Measurements from ENCODE around the gene SLC38A11. TPM values are rescaled to one million over a fixed set of nuclear protein-coding genes. Genes with fewer than 3 reads are reported as not detected.

Gene SLC38A11
- total RNA-seq, 1 experiment from 2014 or later: 0.46 TPM

DNA sequence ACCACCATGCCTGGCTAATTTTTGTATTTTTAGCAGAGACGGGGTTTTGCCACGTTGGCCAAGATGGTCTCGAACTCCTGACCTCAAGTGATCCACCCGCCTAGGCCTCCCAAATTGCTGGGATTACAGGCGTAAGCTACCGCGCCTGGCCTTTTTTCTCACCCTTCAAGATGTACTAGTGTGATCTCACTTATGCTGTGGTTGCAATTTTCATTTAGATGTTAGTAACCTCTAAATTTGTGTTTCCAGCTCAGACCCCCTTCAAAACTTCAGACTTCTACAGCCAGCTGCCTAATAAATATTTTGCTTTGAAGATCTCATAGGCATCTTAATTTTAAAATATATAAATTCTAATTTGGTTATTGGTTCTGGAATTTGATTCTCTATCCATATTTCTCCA is 8.0 kb downstream of the SLC38A11 start:
- no peaks in the 10 kb centered on the region for H3K27me3 ChIP-seq (ENCODE audit: control insufficient read depth, insufficient read depth, low read length)
- in situ Hi-C loops (cut with HindIII; ENCODE audit: low pct_unique_long_range_greater_than_20kb, low sequenced_read_pairs): no loop called here
- CTCF ChIA-PET: no interaction called here

DNA sequence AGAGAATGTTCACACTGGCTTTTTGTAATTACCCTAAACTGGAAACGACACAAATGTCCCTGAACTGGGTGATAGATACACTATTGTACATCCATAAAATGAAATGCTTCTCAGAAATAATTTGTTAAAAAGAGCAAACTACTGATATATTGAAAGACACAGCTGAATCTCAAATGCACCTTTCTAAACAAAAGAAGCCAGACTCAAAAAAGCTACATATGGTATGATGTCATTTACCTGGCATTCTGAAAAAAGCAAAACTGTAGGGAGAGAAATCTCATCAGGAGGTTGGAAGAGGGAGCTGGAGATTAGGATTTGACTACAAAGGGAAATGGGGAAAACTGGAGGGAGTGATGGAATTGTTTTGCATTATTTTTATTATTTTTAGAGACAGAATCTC is 12.0 kb downstream of the SLC38A11 start:
- CTCF ChIA-PET: no interaction called here

More for the DNA sequence above, 8.0 kb downstream of the SLC38A11 start:
- intact Hi-C loops (cut with micrococcal nuclease; ENCODE audit: unreplicated experiment): no loop called here
- H3K4me3 ChIP-seq (ENCODE audit: low read depth in 2 of 2, low read length in 2 of 2): no peak overlapping the region
- ATAC-seq (no peak), DNase-seq (ENCODE audit: low read depth, low spot score) (no peak)
- no peaks in the 10 kb centered on the region for H3K36me3 ChIP-seq (ENCODE audit: control insufficient read depth, insufficient read depth, low read length)
- TF ChIP-seq POLR2AphosphoS5 (IDR thresholded peaks at IDR 0.05; ENCODE audit: low read depth, low read length) (no peak), SIN3A (IDR thresholded peaks at IDR 0.05; ENCODE audit: borderline replicate concordance, insufficient read depth, low read depth, low read length) (no peak), TCF7L2 (IDR thresholded peaks at IDR 0.05; ENCODE audit: low read depth, low read length) (no peak)
- TF ChIP-seq, protein P1, sequence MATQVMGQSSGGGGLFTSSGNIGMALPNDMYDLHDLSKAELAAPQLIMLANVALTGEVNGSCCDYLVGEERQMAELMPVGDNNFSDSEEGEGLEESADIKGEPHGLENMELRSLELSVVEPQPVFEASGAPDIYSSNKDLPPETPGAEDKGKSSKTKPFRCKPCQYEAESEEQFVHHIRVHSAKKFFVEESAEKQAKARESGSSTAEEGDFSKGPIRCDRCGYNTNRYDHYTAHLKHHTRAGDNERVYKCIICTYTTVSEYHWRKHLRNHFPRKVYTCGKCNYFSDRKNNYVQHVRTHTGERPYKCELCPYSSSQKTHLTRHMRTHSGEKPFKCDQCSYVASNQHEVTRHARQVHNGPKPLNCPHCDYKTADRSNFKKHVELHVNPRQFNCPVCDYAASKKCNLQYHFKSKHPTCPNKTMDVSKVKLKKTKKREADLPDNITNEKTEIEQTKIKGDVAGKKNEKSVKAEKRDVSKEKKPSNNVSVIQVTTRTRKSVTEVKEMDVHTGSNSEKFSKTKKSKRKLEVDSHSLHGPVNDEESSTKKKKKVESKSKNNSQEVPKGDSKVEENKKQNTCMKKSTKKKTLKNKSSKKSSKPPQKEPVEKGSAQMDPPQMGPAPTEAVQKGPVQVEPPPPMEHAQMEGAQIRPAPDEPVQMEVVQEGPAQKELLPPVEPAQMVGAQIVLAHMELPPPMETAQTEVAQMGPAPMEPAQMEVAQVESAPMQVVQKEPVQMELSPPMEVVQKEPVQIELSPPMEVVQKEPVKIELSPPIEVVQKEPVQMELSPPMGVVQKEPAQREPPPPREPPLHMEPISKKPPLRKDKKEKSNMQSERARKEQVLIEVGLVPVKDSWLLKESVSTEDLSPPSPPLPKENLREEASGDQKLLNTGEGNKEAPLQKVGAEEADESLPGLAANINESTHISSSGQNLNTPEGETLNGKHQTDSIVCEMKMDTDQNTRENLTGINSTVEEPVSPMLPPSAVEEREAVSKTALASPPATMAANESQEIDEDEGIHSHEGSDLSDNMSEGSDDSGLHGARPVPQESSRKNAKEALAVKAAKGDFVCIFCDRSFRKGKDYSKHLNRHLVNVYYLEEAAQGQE (IDR thresholded peaks at IDR 0.05; ENCODE audit: insufficient read depth in 1 of 2, low read depth in 2 of 2, low read length in 1 of 2): no peak
- TF ChIP-seq, protein P2, sequence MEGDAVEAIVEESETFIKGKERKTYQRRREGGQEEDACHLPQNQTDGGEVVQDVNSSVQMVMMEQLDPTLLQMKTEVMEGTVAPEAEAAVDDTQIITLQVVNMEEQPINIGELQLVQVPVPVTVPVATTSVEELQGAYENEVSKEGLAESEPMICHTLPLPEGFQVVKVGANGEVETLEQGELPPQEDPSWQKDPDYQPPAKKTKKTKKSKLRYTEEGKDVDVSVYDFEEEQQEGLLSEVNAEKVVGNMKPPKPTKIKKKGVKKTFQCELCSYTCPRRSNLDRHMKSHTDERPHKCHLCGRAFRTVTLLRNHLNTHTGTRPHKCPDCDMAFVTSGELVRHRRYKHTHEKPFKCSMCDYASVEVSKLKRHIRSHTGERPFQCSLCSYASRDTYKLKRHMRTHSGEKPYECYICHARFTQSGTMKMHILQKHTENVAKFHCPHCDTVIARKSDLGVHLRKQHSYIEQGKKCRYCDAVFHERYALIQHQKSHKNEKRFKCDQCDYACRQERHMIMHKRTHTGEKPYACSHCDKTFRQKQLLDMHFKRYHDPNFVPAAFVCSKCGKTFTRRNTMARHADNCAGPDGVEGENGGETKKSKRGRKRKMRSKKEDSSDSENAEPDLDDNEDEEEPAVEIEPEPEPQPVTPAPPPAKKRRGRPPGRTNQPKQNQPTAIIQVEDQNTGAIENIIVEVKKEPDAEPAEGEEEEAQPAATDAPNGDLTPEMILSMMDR (IDR thresholded peaks at IDR 0.05): no peak
- H3K4me1 ChIP-seq (ENCODE audit: control insufficient read depth, insufficient read depth, low read length): no peaks in the 10 kb centered on the region
- POLR2A ChIA-PET: no interaction called here
- H3K9me3 ChIP-seq (ENCODE audit: control insufficient read depth, insufficient read depth, low read depth, low read length): no peaks in the 10 kb centered on the region
- BruUV-seq (replicated peaks): no TSS peak
- H3K27ac ChIP-seq (ENCODE audit: low read length): no peak overlapping the region

More for the DNA sequence above, 12.0 kb downstream of the SLC38A11 start:
- H3K27ac ChIP-seq (ENCODE audit: low read length): no peak overlapping the region
- H3K4me3 ChIP-seq (ENCODE audit: low read depth in 2 of 2, low read length in 2 of 2): no peak overlapping the region
- POLR2A ChIA-PET: no interaction called here
- no TSS peak for BruUV-seq (replicated peaks)
- DNase-seq (ENCODE audit: low read depth, low spot score) (no peak), ATAC-seq (no peak)
- TF ChIP-seq POLR2AphosphoS5 (IDR thresholded peaks at IDR 0.05; ENCODE audit: low read depth, low read length) (no peak), TCF7L2 (IDR thresholded peaks at IDR 0.05; ENCODE audit: low read depth, low read length) (no peak), SIN3A (IDR thresholded peaks at IDR 0.05; ENCODE audit: borderline replicate concordance, insufficient read depth, low read depth, low read length) (no peak)
- TF ChIP-seq, protein P2 (IDR thresholded peaks at IDR 0.05): no peak
- TF ChIP-seq, protein P1 (IDR thresholded peaks at IDR 0.05; ENCODE audit: insufficient read depth in 1 of 2, low read depth in 2 of 2, low read length in 1 of 2): no peak
- H3K4me1 ChIP-seq (ENCODE audit: control insufficient read depth, insufficient read depth, low read length): no peaks in the 10 kb centered on the region
- intact Hi-C loops (cut with micrococcal nuclease; ENCODE audit: unreplicated experiment) (no loop called here), in situ Hi-C loops (cut with HindIII; ENCODE audit: low pct_unique_long_range_greater_than_20kb, low sequenced_read_pairs) (no loop called here)
- no peaks in the 10 kb centered on the region for H3K36me3 ChIP-seq (ENCODE audit: control insufficient read depth, insufficient read depth, low read length)
- H3K9me3 ChIP-seq (ENCODE audit: control insufficient read depth, insufficient read depth, low read depth, low read length): no peaks in the 10 kb centered on the region
- no peaks in the 10 kb centered on the region for H3K27me3 ChIP-seq (ENCODE audit: control insufficient read depth, insufficient read depth, low read length)
